Osteoblast (primary cell): ENCODE results near the gene DIAPH2. TPM values are rescaled to one million over a fixed set of nuclear protein-coding genes. Genes with fewer than 3 reads are reported as not detected.

Source experiments
- DNase-seq: peaks from one replicate; pipeline ENCODE4 v3.0.0; 2011; ENCODE audit warnings: low spot score, mixed read lengths; ENCODE audit not compliant: insufficient read length; ENCODE audit errors: missing footprints
- H2AFZ ChIP-seq: 2 replicates; pipeline ENCODE4 v1.6.0; 2011; ENCODE audit warnings: mild to moderate bottlenecking, low read length
- H3K27ac ChIP-seq: 2 replicates; pipeline ENCODE4 v1.5.1; 2011; ENCODE audit warnings: mild to moderate bottlenecking, low read depth, low read length, moderate library complexity
- H3K27me3 ChIP-seq: 2 replicates; pipeline ENCODE4 v1.6.0; 2012; ENCODE audit warnings: mild to moderate bottlenecking, control low read depth, inconsistent platforms, low read length, moderate library complexity; ENCODE audit not compliant: insufficient read depth
- H3K36me3 ChIP-seq: 2 replicates; pipeline ENCODE4 v1.5.1; 2011; ENCODE audit warnings: mild to moderate bottlenecking, low read length, control low read depth, moderate library complexity; ENCODE audit not compliant: insufficient read depth
- H3K4me1 ChIP-seq: 2 replicates; pipeline ENCODE4 v1.5.1; 2011; ENCODE audit warnings: mild to moderate bottlenecking, low read length, control low read depth, moderate library complexity; ENCODE audit not compliant: insufficient read depth
- H3K4me2 ChIP-seq: 2 replicates; pipeline ENCODE4 v1.6.0; 2011; ENCODE audit warnings: mild to moderate bottlenecking, low read length; ENCODE audit not compliant: insufficient read depth
- H3K4me3 ChIP-seq: fragments of 200-600 bp; sonication (generic); 3 replicates; pipeline ENCODE4 v1.5.1; 2012; ENCODE audit warnings: mild to moderate bottlenecking, low read length, inconsistent platforms; ENCODE audit not compliant: insufficient read depth
- H3K79me2 ChIP-seq: 2 replicates; pipeline ENCODE4 v1.6.0; 2012; ENCODE audit warnings: mild to moderate bottlenecking, low read length, control low read depth, inconsistent platforms; ENCODE audit not compliant: insufficient read depth
- H3K9me3 ChIP-seq: 2 replicates; pipeline ENCODE4 v1.5.1; 2011; ENCODE audit warnings: low read depth, low read length, control low read depth
- H4K20me1 ChIP-seq: 2 replicates; pipeline ENCODE4 v1.6.0; 2012; ENCODE audit warnings: mild to moderate bottlenecking, low read length, control low read depth; ENCODE audit not compliant: insufficient read depth
- CTCF ChIP-seq: IDR thresholded peaks from 2 replicates; pipeline ENCODE4 v1.5.1; 2011; ENCODE audit warnings: mild to moderate bottlenecking, low read depth, low read length, moderate library complexity; ENCODE audit errors: extremely low read depth
- total RNA-seq: library from RNA; depleted of rRNA; stranded (reverse); fragments of >200 nt; gene quantifications from 2 replicates; pipeline ENCODE4 v1.2.3, GENCODE V29; 2012

Gene DIAPH2
- total RNA-seq, 1 donor = 21.0 TPM

GRCh38 chrX:96861661-96862060 is 177.0 kb downstream of the DIAPH2 start:
- TF ChIP-seq CTCF = no peak
- H3K9me3 ChIP-seq = no peaks in the 10 kb centered on the region

DNA sequence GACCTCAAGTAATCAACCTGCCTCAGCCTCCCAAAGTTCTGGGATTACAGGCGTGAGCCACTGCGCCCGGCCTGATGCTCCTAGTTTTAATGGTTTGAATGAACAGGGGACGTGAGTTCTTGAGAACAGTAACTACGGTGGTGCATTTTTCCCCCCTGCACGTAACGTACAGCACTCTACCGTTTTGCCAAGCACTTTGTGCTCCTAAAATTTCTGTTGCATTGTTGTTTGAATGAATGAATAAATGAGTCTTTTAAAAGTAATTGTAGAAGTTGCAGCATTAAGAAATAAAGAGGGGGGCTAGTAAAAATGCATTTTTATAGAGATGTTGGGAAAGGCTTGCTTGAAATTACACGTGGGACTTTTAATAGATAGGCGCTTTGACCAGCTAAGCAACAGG is 199.0 kb downstream of the DIAPH2 start, which contains the start of gene RPA4:
RPA4 (plus strand) TSS at position 301 of the 400 bp plus-strand sequence. CDS start 403 bp downstream, outside the sequence.
- no peak within 1 kb of the TSS for H2AFZ ChIP-seq

More at GRCh38 chrX:96861661-96862060, 177.0 kb downstream of the DIAPH2 start:
- Histone ChIP-seq H3K27me3 (no peaks in the 10 kb centered on the region), H3K4me3 (no peak overlapping the region), H3K4me2 (no peak overlapping the region), H2AFZ (no peak overlapping the region), H3K27ac (no peak overlapping the region), H4K20me1 (no peaks in the 10 kb centered on the region), H3K79me2 (no peaks in the 10 kb centered on the region), H3K4me1 (no peaks in the 10 kb centered on the region), H3K36me3 (no peaks in the 10 kb centered on the region)
- no peak for DNase-seq

DNA sequence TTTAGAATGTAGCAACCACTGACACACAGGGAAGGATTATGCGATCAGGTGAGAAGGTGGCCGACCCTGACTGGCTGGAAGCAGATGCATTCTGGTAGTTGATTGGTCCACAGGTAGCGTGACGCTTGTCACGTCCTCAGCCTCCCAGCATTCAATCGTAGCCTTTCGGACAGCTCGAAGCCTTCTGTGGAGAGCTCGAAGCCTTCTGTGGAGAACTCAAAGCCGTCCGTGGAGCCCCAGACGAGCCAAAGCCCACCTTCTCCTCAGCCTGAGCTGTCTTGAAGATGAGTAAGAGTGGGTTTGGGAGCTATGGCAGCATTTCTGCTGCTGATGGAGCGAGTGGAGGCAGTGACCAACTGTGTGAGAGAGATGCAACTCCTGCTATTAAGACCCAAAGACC is 199.4 kb downstream of the DIAPH2 start:
- Histone ChIP-seq H3K36me3 (no peaks in the 10 kb centered on the region), H4K20me1 (no peaks in the 10 kb centered on the region), H3K27ac (no peak overlapping the region), H3K4me3 (no peak overlapping the region), H3K4me2 (no peak overlapping the region), H3K79me2 (no peaks in the 10 kb centered on the region), H3K4me1 (no peaks in the 10 kb centered on the region), H3K27me3 (no peaks in the 10 kb centered on the region), H3K9me3 (no peaks in the 10 kb centered on the region), H2AFZ (no peak overlapping the region)
- no peak for DNase-seq
- no peak for TF ChIP-seq CTCF

More for the DNA sequence above, 199.0 kb downstream of the DIAPH2 start, which contains the start of gene RPA4:
- no peaks in the 10 kb centered on the region for H3K79me2 ChIP-seq
- H3K9me3 ChIP-seq = no peaks in the 10 kb centered on the region
- no peaks in the 10 kb centered on the region for H3K36me3 ChIP-seq
- H3K4me3 ChIP-seq = no peak within 1 kb of the TSS
- DNase-seq = no peak
- H3K27ac ChIP-seq = no peak within 1 kb of the TSS
- H3K27me3 ChIP-seq = no peaks in the 10 kb centered on the region
- no peaks in the 10 kb centered on the region for H4K20me1 ChIP-seq
- no peak for TF ChIP-seq CTCF
- H3K4me2 ChIP-seq = no peak within 1 kb of the TSS
- H3K4me1 ChIP-seq = no peaks in the 10 kb centered on the region

DNA sequence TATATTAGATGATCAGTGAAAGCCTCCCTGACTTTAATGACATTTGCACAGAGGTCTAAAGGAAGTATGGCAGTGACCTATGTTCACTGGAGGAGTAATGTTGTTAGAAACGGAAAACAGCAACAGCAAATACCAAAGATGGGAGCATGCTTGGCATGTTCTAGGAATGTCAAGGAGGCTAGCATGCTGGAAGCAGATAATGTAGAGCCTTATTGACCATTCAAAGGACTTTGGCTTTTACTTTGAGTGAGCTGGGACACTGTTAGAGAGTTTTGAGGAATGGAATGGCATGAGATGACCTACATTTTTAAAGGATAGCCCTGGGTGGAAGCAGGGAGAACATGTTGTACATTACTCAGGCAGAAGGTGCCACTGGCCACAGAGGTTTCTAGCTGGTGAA is 205.1 kb downstream of the DIAPH2 start:
- Histone ChIP-seq H3K27me3 (no peaks in the 10 kb centered on the region), H3K79me2 (no peaks in the 10 kb centered on the region), H3K9me3 (no peaks in the 10 kb centered on the region), H3K4me1 (no peaks in the 10 kb centered on the region), H3K4me3 (no peak overlapping the region), H4K20me1 (no peaks in the 10 kb centered on the region), H3K36me3 (no peaks in the 10 kb centered on the region), H3K4me2 (no peak overlapping the region), H3K27ac (no peak overlapping the region), H2AFZ (no peak overlapping the region)
- DNase-seq = no peak
- no peak for TF ChIP-seq CTCF
